HG02588 (cell line): ENCODE measurements around the gene OBSCN.
"Not testable (repeated sequence)": the region's sequence is repeated elsewhere in the genome, so short reads cannot be mapped to it uniquely, and the experiment has no call there.

Source experiments
- ATAC-seq: cut with Tn5 transposase; IDR thresholded peaks from one replicate; pipeline ENCODE4 v1.9.1; 2021; ENCODE audit warnings: mild to moderate bottlenecking, moderate library complexity; ENCODE audit not compliant: unreplicated experiment

Gene OBSCN

GRCh38 chr1:228171221-228171891 lies 36.5 kb upstream of the OBSCN start:
- ATAC-seq: no peak

- ATAC-seq: no peak
Measured at GRCh38 chr1:228172591-228173527, 35.0 kb upstream of the OBSCN start.

- ATAC-seq: not testable (repeated sequence)
Measured at GRCh38 chr1:228173528-228174481, 34.0 kb upstream of the OBSCN start.

GRCh38 chr1:228174482-228175315 lies 33.1 kb upstream of the OBSCN start:
- no peak for ATAC-seq

- no peak for ATAC-seq
Measured at GRCh38 chr1:228175316-228176023, 32.4 kb upstream of the OBSCN start.

GRCh38 chr1:228176024-228176395 lies 31.8 kb upstream of the OBSCN start:
- ATAC-seq: no peak

GRCh38 chr1:228176461-228177182 lies 31.2 kb upstream of the OBSCN start:
- ATAC-seq: no peak

- no peak for ATAC-seq
Measured at GRCh38 chr1:228177183-228177475, 30.7 kb upstream of the OBSCN start.

GRCh38 chr1:228177721-228178710 lies 29.8 kb upstream of the OBSCN start:
- ATAC-seq: no peak

GRCh38 chr1:228178737-228179684 lies 28.8 kb upstream of the OBSCN start:
- ATAC-seq: no peak

GRCh38 chr1:228180271-228180958 lies 27.4 kb upstream of the OBSCN start:
- ATAC-seq: no peak

GRCh38 chr1:228180959-228181644 lies 26.7 kb upstream of the OBSCN start:
- ATAC-seq: no peak

- no peak for ATAC-seq
Measured at GRCh38 chr1:228181645-228182034, 26.2 kb upstream of the OBSCN start.

- ATAC-seq: no peak
Measured at GRCh38 chr1:228182296-228183030, 25.4 kb upstream of the OBSCN start.

GRCh38 chr1:228184152-228184551 lies 23.7 kb upstream of the OBSCN start:
- no peak for ATAC-seq
